ENCODE data around the gene CISD1. TPM values are rescaled to one million over a fixed set of nuclear protein-coding genes. Genes with fewer than 3 reads are reported as not detected.

CISD1 gene
- total and polyA plus RNA-seq, 9 of the 15 experiments (the other 6 are each of a cell fraction or from before 2014, with no cell fraction given): 35.8 to 342 (median 118) TPM

DNA sequence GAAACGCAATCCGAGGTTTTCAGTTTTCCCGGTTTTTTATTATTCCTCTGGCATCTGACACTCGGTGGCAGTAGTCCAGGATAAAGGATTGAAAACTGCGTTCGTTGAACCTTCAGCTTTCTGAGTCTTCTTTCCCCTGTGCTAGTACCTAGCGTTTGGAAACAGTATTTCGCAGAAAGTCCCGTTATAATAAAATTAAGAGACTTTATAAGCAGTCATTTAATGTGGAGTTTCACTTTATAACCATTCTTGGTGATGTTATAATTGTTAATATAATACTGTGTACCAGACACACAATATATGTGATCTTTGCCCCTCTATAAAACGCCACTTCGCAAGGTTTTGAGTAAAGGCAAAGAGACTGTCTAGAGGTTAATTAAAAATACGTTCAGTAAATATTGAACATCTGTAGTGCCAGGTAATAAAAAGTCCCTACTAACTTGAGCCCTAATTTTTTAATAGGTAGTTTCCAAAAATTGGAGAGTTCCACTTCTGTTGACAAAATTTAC, 874 bp downstream of the CISD1 start:
- H4K20me1 ChIP-seq (replicated peaks; ENCODE audit: control insufficient read depth, insufficient read depth, low read length): no peaks in the 10 kb centered on the region
- intact Hi-C loops (cut with micrococcal nuclease): loop anchor here (5.0 kb wide), 2 partner anchors 93 to 1908 kb away; partner anchors contain the start of gene ZWINT
- in situ Hi-C loops (cut with MboI): loop anchor here (5.0 kb wide), 1 partner anchor 88 kb away; no protein-coding TSS in a partner anchor
- POLR2A ChIA-PET: interaction anchor here (0.9 kb wide), 1 partner anchor 65 kb away, joined by 3 read pairs; the partner anchor contains the start of gene UBE2D1
- TF ChIP-seq, protein P1, sequence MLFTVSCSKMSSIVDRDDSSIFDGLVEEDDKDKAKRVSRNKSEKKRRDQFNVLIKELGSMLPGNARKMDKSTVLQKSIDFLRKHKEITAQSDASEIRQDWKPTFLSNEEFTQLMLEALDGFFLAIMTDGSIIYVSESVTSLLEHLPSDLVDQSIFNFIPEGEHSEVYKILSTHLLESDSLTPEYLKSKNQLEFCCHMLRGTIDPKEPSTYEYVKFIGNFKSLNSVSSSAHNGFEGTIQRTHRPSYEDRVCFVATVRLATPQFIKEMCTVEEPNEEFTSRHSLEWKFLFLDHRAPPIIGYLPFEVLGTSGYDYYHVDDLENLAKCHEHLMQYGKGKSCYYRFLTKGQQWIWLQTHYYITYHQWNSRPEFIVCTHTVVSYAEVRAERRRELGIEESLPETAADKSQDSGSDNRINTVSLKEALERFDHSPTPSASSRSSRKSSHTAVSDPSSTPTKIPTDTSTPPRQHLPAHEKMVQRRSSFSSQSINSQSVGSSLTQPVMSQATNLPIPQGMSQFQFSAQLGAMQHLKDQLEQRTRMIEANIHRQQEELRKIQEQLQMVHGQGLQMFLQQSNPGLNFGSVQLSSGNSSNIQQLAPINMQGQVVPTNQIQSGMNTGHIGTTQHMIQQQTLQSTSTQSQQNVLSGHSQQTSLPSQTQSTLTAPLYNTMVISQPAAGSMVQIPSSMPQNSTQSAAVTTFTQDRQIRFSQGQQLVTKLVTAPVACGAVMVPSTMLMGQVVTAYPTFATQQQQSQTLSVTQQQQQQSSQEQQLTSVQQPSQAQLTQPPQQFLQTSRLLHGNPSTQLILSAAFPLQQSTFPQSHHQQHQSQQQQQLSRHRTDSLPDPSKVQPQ (CRISPR knock-in tag; IDR thresholded peaks at IDR 0.05; ENCODE audit: borderline replicate concordance): no peak
- TF ChIP-seq, protein P2, sequence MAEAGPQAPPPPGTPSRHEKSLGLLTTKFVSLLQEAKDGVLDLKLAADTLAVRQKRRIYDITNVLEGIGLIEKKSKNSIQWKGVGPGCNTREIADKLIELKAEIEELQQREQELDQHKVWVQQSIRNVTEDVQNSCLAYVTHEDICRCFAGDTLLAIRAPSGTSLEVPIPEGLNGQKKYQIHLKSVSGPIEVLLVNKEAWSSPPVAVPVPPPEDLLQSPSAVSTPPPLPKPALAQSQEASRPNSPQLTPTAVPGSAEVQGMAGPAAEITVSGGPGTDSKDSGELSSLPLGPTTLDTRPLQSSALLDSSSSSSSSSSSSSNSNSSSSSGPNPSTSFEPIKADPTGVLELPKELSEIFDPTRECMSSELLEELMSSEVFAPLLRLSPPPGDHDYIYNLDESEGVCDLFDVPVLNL (CRISPR knock-in tag; IDR thresholded peaks at IDR 0.05; ENCODE audit: low read depth): no peak
- TF ChIP-seq TAF15 (IDR thresholded peaks at IDR 0.05; ENCODE audit: low read depth, low read length) (no peak), NR2C2 (CRISPR knock-in tag; IDR thresholded peaks at IDR 0.05) (no peak), NR2C2 (tag; IDR thresholded peaks at IDR 0.05) (0 out of 2 replicates have a peak, but pooled peaks have one; percentile 8)
- no peaks in the 10 kb centered on the region for H3K9me3 ChIP-seq (replicated peaks; ENCODE audit: control insufficient read depth, insufficient read depth, low read depth, low read length)
- H3K36me3 ChIP-seq (ENCODE audit: control insufficient read depth, insufficient read depth, low read length): peaks cover 15% of the 10 kb centered on the region; the same call in 2 of the 3 replicates
- FAIRE-seq (no peak), DNase-seq (ENCODE audit: extremely low read depth in 1 of 4, low spot score in 3 of 4) (no peak), ATAC-seq (no peak)
- peak overlapping the region; percentile 95 for H3K4me2 ChIP-seq (ENCODE audit: insufficient read depth, low read length)
- peak overlapping the region; percentile 83 to 94 for H3K9ac ChIP-seq (ENCODE audit: insufficient read depth in 1 of 2, low read depth in 2 of 2, low read length in 2 of 2)
- WGBS (ENCODE audit: insufficient coverage, low coverage, missing lambda C conversion rate): 2% methylated on average over 12 of the region's 12 CpGs
- H3K9me1 ChIP-seq (ENCODE audit: control insufficient read depth, insufficient read depth, low read length): no peaks in the 10 kb centered on the region
- H3K4me3 ChIP-seq: peak overlapping the region; percentile 71
- peak overlapping the region; percentile 86 for H3K27ac ChIP-seq (ENCODE audit: extremely low read depth, low read depth, low read length)
- H2AFZ ChIP-seq (ENCODE audit: low read depth, low read length): peak overlapping the region; percentile 92
- peaks cover 0 to 21% of the 10 kb centered on the region in 2 experiments; a peak in 2 of 5 replicates for H3K4me1 ChIP-seq (replicated peaks in 1 of 2; ENCODE audit: control insufficient read depth in 2 of 2, insufficient read depth in 2 of 2, low read length in 2 of 2)
- H3K27me3 ChIP-seq (ENCODE audit: control insufficient read depth in 2 of 2, insufficient read depth in 2 of 2, low read length in 2 of 2): no peaks in the 10 kb centered on the region
- BruUV-seq (replicated peaks): TSS peak; percentile 60
- CTCF ChIA-PET (ENCODE audit: low intra/inter-chr PET ratio): no interaction called here
- H3K79me2 ChIP-seq (ENCODE audit: control insufficient read depth, insufficient read depth, low read length): peaks cover 81% of the 10 kb centered on the region
